CD4-positive, alpha-beta T cell treated with Interleukin-6 for 4 hours (primary cell): ENCODE data around the gene RNF167.

Source experiments
- DNase-seq: peaks from one replicate; pipeline ENCODE4 v3.0.0-alpha.2; 2020; ENCODE audit warnings: mixed read lengths

The RNF167 gene

GRCh38 chr17:4986951-4987766 is 47.1 kb downstream of the RNF167 start, which contains the start of gene CAMTA2:
TSS of gene CAMTA2 (minus strand) at chr17:4987675. CDS start at chr17:4986222, 1,453 bp downstream.
- DNase-seq, result peak; percentile 92

DNA sequence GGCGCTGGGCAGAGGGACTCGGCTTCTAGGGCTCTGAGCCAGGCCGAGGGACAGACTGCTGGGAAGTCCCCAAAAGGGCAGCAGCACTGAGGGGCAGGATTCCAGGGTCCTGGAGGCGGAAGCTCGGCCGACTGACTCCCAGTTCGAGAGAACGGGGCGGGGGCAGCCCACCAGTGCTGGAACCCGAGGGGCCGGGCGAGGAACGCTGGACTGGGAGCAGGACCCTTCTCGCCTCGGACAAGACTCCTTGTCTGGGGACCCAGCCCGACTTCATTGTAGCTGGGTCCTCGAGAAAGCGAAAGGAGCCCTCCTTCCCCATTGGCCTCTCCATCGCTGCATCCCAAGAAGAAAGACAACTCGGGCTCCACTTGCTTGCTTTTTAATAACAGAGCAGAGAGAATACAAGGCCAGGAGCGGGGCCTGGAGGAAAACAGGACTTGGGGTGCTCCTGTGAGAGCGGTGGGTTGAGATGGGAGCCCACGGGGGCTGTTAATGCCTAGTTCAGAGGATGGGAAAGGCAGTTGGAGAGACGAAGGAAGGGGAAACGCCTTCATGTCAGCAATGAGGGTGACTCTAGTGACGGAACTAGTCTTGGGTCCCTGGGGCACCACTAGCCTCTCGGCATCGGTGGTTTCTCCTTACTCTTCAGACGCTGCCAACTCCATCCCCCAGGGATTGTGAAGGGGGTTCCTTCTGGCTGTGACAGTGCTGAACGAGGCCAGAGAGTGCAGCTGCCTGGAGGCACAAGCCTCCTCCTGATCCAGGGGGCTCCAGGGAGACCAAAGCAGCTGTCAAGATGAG is 47.9 kb downstream of the RNF167 start:
- no peak for DNase-seq

DNA sequence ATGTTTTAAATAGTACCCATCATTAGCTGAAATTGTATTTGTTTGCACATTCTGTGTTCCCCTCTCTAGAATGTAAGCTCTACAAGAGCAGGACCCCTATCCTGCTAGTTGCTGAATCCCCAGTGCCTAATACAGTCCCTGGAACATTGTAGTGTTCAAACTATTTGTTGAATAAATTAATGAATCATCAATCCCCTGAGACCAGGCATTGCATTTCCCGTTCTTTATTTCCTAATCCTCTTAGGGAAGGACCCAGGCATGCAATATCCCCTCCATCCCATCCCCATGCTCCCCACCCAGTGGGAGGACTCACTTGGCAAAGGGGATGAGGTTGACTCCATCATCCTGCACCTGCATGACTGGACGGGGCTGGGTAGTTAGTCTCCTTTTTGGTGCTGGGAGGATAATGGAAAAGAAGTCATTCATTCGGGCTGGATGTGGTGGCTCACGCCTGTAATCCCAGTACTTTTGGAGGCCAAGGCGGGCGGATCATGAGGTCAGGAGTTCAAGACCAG is 54.1 kb downstream of the RNF167 start:
- no peak for DNase-seq
